Subcutaneous adipose tissue (tissue), 4 donors: ENCODE data around the gene ADCYAP1R1. TPM values are rescaled to one million over a fixed set of nuclear protein-coding genes. Genes with fewer than 3 reads are reported as not detected.

Experiments
- total RNA-seq, 4 donors: library from RNA; depleted of rRNA; stranded (reverse); fragments of >200 nt; gene quantifications; one replicate each; pipeline ENCODE4 v1.1.0, GENCODE V29; 2016
- TF ChIP-seq, protein P1 (sequence below): fragments of 450-650 bp; IDR thresholded peaks from one replicate; pipeline ENCODE4 v1.5.1; 2016; ENCODE audit warnings: low read depth, mild to moderate bottlenecking, control low read depth, antibody characterized with exemption, moderate library complexity

ADCYAP1R1 gene
- total RNA-seq, 4 donors from 2014 or later, result 1.9 to 12.8 (median 3.0) TPM

DNA sequence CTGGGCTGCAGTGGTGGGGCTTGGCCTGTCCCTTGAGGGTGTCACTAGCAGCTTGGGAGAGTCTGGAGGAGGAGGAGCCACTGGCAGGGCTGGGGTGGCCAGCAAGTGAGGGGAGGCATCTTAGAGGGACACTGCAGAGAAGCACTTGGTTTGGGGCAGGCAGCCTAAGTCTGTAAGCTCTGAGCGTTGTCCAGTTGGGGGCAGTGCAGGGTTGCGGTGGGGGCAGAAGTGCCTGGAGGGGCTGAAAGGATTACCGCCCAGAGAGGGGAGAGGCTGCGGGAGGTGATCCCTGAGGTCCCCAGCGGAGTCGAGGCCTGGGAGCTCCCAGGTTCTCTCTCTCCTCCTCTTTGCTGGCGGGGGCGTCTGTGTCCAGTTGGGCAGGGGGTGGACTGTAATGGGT, 7.4 kb downstream of the ADCYAP1R1 start:
- TF ChIP-seq, protein P1, sequence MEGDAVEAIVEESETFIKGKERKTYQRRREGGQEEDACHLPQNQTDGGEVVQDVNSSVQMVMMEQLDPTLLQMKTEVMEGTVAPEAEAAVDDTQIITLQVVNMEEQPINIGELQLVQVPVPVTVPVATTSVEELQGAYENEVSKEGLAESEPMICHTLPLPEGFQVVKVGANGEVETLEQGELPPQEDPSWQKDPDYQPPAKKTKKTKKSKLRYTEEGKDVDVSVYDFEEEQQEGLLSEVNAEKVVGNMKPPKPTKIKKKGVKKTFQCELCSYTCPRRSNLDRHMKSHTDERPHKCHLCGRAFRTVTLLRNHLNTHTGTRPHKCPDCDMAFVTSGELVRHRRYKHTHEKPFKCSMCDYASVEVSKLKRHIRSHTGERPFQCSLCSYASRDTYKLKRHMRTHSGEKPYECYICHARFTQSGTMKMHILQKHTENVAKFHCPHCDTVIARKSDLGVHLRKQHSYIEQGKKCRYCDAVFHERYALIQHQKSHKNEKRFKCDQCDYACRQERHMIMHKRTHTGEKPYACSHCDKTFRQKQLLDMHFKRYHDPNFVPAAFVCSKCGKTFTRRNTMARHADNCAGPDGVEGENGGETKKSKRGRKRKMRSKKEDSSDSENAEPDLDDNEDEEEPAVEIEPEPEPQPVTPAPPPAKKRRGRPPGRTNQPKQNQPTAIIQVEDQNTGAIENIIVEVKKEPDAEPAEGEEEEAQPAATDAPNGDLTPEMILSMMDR, result no peak

- TF ChIP-seq, protein P1, result no peak
Measured at GRCh38 chr7:31061185-31061584, 9.1 kb downstream of the ADCYAP1R1 start.

- TF ChIP-seq, protein P1, result no peak
Measured at GRCh38 chr7:31062746-31063435, 10.8 kb downstream of the ADCYAP1R1 start.

DNA sequence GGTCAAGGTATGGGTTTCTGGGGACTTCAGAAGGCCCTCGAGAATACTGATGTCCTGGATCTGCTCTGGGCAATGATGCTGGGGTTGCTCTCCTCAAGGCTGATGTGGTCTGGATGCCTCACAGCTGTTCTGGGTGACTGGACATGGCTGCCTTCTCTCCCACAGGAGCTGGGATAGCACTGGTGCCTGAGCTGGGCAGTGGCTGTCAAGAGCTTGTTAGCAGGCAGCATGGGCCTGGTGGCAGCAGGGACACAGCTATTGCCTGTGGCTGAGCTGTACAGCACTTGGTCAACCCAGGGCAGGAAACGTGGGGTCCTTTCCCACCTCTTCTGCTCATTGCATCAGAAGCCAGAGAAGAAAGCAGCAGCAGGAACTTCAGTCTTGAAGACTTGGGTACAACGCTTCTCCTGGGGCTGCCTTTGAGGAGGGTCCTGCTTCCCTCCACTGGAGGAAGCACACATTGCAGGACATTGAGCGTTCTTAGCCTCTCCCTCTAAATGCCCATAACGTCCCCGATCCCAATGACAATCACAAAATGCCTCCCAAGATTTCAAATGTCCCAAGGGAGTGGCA, 13.0 kb downstream of the ADCYAP1R1 start:
- TF ChIP-seq, protein P1, result no peak

GRCh38 chr7:31065840-31066239, 13.7 kb downstream of the ADCYAP1R1 start:
- TF ChIP-seq, protein P1, result no peak

DNA sequence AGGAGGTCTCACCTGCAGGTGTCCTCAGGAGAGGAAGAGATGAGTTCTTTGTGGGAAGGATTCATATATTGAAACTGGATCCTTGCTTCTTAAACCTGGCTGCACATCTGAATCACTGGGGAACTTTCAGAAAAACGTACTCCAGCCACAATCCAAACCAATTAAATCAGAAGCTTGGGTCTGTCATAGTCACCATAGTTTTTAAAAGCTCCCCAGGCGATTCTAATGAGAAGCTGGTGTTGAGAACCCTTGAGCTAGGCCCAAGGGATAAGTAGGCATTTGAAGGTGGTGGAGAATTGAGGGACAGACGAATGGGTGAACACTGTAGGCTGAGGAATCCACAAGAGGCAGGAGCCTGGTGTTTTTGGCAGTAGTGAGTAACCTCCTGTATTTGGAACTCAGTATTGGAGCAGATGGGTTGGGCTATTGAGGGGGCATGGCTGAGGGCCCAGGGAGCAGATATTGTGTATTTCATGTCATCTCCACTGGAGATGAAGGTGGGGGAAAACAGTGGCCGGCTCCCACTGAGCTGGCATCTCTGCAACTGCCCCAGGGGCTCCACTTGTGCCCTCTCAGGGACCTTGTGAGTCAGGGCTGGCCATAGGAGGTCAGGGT, 14.5 kb downstream of the ADCYAP1R1 start:
- TF ChIP-seq, protein P1, result no peak

DNA sequence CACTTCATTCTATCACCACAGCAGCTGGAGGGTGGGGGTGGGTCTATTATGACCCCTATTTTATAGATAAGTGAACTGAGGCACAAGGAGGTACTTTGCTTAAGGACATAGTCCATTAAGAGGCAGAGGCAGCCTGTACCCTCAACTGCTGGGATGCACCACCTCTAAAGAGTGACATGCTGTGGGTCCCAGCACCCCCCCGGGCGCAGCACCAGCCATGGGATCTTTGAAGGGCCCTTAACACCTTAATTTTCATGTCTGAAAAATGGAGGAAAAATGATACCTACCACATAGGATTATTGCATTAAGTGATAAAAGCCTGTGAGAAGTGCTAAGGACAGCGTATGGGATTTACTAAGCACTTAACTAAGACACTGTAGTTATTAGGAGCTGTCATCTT, 15.4 kb downstream of the ADCYAP1R1 start:
- TF ChIP-seq, protein P1, result no peak
